B cell (primary cell): ENCODE measurements around the gene GXYLT1. TPM values are rescaled to one million over a fixed set of nuclear protein-coding genes. Genes with fewer than 3 reads are reported as not detected.

ENCODE experiments used
- ATAC-seq: fragments of 200-7000 bp; cut with Tn5 transposase; one replicate; pipeline ENCODE4 v1.10.0; 2021; ENCODE audit warnings: low read depth, mild to moderate bottlenecking, moderate number of reproducible peaks, moderate library complexity
- CTCF ChIA-PET: fragments of 350-600 bp; sonication (Branson Sonifier 250); formaldehyde crosslinking; loops from one replicate; lab custom pipeline; 2021; ENCODE audit warnings: antibody characterized with exemption, inconsistent platforms; lab: Charles Lee
- POLR2A ChIA-PET: fragments of 350-600 bp; sonication (Branson Sonifier 250); formaldehyde crosslinking; loops from one replicate; lab custom pipeline; 2021; ENCODE audit warnings: antibody characterized with exemption; lab: Charles Lee
- DNase-seq: peaks from one replicate; pipeline ENCODE4 v3.0.0; 2013
- H2AFZ ChIP-seq: 2 replicates; pipeline ENCODE4 v1.6.1; 2012; ENCODE audit warnings: mild to moderate bottlenecking, low read depth, low read length; ENCODE audit not compliant: insufficient read depth, poor library complexity, severe bottlenecking
- H3K27ac ChIP-seq, 2 donors: 1 replicate in 1 of 2; 2 replicates in 1 of 2; pipeline ENCODE4 v1.5.1; 2012 to 2013; ENCODE audit warnings: low read length in 2 of 2, mild to moderate bottlenecking in 2 of 2, moderate library complexity in 1 of 2
- H3K27me3 ChIP-seq, 4 experiments: fragments of 200-600 bp in 1 of 4; sonication (generic) in 1 of 4; replicated peaks in 1 of 4; 1 replicate in 2 of 4; 2 replicates in 2 of 4; pipeline versions ENCODE4 v1.6.1 to v1.7.0; 2013 to 2016; ENCODE audit warnings: low read length in 3 of 4, mild to moderate bottlenecking in 2 of 4, mixed read lengths in 1 of 4, moderate library complexity in 1 of 4; ENCODE audit not compliant: insufficient read depth in 4 of 4, control insufficient read depth in 3 of 4; ENCODE audit errors: control extremely low read depth in 1 of 4
- H3K36me3 ChIP-seq, 2 experiments: replicated peaks in 1 of 2; 1 replicate in 1 of 2; 2 replicates in 1 of 2; pipeline versions ENCODE4 v1.6.1 to v1.7.1; 2013; ENCODE audit warnings: low read length in 1 of 2; ENCODE audit not compliant: insufficient read depth in 2 of 2, control insufficient read depth in 1 of 2; ENCODE audit errors: control extremely low read depth in 1 of 2, extremely low read depth in 1 of 2
- H3K4me1 ChIP-seq, 2 donors: fragments of 200-600 bp in 1 of 2; sonication (generic) in 1 of 2; 1 replicate in 1 of 2; 2 replicates in 1 of 2; pipeline versions ENCODE4 v1.5.1 to v1.6.1; 2013 to 2017; ENCODE audit warnings: low read length in 2 of 2; ENCODE audit not compliant: control insufficient read depth in 2 of 2, insufficient read depth in 2 of 2
- H3K4me2 ChIP-seq: replicated peaks from 2 replicates; pipeline ENCODE3; 2012; ENCODE audit warnings: mild to moderate bottlenecking, low read depth, low read length; ENCODE audit not compliant: poor library complexity, severe bottlenecking
- H3K4me3 ChIP-seq, 5 experiments: fragments of 200-600 bp in 1 of 5; sonication (generic) in 1 of 5; 1 replicate in 3 of 5; 2 replicates in 2 of 5; pipeline versions ENCODE4 v1.5.1 to v1.7.0; 2011 to 2016; ENCODE audit warnings: low read length in 4 of 5, mild to moderate bottlenecking in 4 of 5, low read depth in 2 of 5, control low read depth in 1 of 5, moderate library complexity in 1 of 5; ENCODE audit not compliant: insufficient read depth in 1 of 5; ENCODE audit errors: control extremely low read depth in 1 of 5, extremely low read depth in 1 of 5
- H3K79me2 ChIP-seq: fragments of 200-600 bp; sonication (generic); one replicate; pipeline ENCODE4 v1.6.0; 2016; ENCODE audit warnings: low read length; ENCODE audit not compliant: control insufficient read depth, insufficient read depth
- H3K9ac ChIP-seq: fragments of 200-600 bp; sonication (generic); 2 replicates; pipeline ENCODE4 v1.6.1; 2017; ENCODE audit warnings: mild to moderate bottlenecking, low read length, moderate library complexity
- H3K9me3 ChIP-seq, 3 donors: one replicate each; pipeline versions ENCODE4 v1.6.1 to v1.7.1; 2013; ENCODE audit warnings: low read length in 2 of 3; ENCODE audit not compliant: control insufficient read depth in 2 of 3, insufficient read depth in 1 of 3; ENCODE audit errors: control extremely low read depth in 1 of 3
- H4K20me1 ChIP-seq: 2 replicates; pipeline ENCODE4 v1.6.0; 2012; ENCODE audit warnings: mild to moderate bottlenecking, low read length; ENCODE audit not compliant: insufficient read depth, control insufficient read depth, poor library complexity, severe bottlenecking
- H3K27ac Mint-ChIP-seq: one replicate; pipeline ENCODE4 v1.8.0; 2021; ENCODE audit warnings: mixed read lengths
- H3K27me3 Mint-ChIP-seq: one replicate; pipeline ENCODE4 v1.8.0; 2021; ENCODE audit warnings: mixed read lengths
- H3K4me1 Mint-ChIP-seq: one replicate; pipeline ENCODE4 v1.8.0; 2021; ENCODE audit warnings: mixed read lengths
- H3K4me3 Mint-ChIP-seq: one replicate; pipeline ENCODE4 v1.8.0; 2021; ENCODE audit warnings: mixed read lengths
- H3K9me3 Mint-ChIP-seq: one replicate; pipeline ENCODE4 v1.8.0; 2022; ENCODE audit warnings: mixed read lengths; ENCODE audit not compliant: insufficient read depth
- CTCF ChIP-seq: fragments of 200-600 bp; IDR thresholded peaks from one replicate; pipeline ENCODE4 v1.8.0; 2022; ENCODE audit warnings: antibody characterized with exemption, mild to moderate bottlenecking
- EZH2 ChIP-seq: IDR thresholded peaks from 2 replicates; pipeline ENCODE4 v1.6.1; 2012; ENCODE audit warnings: borderline replicate concordance, low read depth, mild to moderate bottlenecking, moderate library complexity, low read length; ENCODE audit not compliant: insufficient read depth, poor library complexity, severe bottlenecking
- WGBS: methylation state at CpG from one replicate; pipeline ENCODE4 v1.1.5; 2013; ENCODE audit warnings: missing lambda C conversion rate; ENCODE audit not compliant: insufficient coverage; 5-methylcytosine and 5-hydroxymethylcytosine counted together
- intact Hi-C: fragments of 100-400 bp; cut with micrococcal nuclease; formaldehyde crosslinking; loops from one replicate; pipeline ENCODE4 v1.10.0; 2022
- polyA plus RNA-seq: library from polyadenylated mRNA; depleted of rRNA; stranded (reverse); fragments of >200 nt; gene quantifications from 2 replicates; pipeline ENCODE4 v1.2.3, GENCODE V29; 2012
- total RNA-seq, 2 donors: library from RNA; stranded (reverse); fragments of 120-200 nt in 1 of 2; gene quantifications; 1 replicate in 1 of 2; 2 replicates in 1 of 2; pipeline versions ENCODE4 v1.2.3 to v1.2.4, GENCODE V29; 2013 to 2022

Gene GXYLT1
- total and polyA plus RNA-seq, 2 donors (not counting 1 experiment from before 2014, with no cell fraction given): 2.0 to 9.4 TPM

GRCh38 chr12:42141981-42142606, 2.6 kb downstream of the GXYLT1 start:
- TF ChIP-seq EZH2 (no peak), CTCF (no peak)
- Histone ChIP-seq H3K27ac (no peak overlapping the region), H3K4me3 (no peak overlapping the region), H3K4me1 (peaks cover 21 to 27% of the 10 kb centered on the region in 2 donors), H4K20me1 (no peaks in the 10 kb centered on the region), H2AFZ (no peak overlapping the region), H3K27me3 (no peaks in the 10 kb centered on the region), H3K36me3 (no peaks in the 10 kb centered on the region), H3K79me2 (peaks cover 67% of the 10 kb centered on the region), H3K9me3 (no peaks in the 10 kb centered on the region), H3K9ac (no peak overlapping the region), H3K4me2 (no peak overlapping the region)
- CTCF ChIA-PET: interaction anchor here (0.7 kb wide), 1 partner anchor 1989 kb away, joined by 3 read pairs; no protein-coding TSS in a partner anchor
- no peaks in the 10 kb centered on the region for H3K9me3 Mint-ChIP-seq
- no CpG with 5 or more reads among the region's 3 CpGs for WGBS
- no peak overlapping the region for H3K4me3 Mint-ChIP-seq
- no peak overlapping the region for H3K27ac Mint-ChIP-seq
- H3K27me3 Mint-ChIP-seq: no peaks in the 10 kb centered on the region
- intact Hi-C loops: loop anchor here (5.0 to 10.0 kb wide), 3 partner anchors 45 to 1693 kb away; partner anchors contain the start of gene TMEM117
- H3K4me1 Mint-ChIP-seq: peaks cover 48% of the 10 kb centered on the region
- POLR2A ChIA-PET: interaction anchor here (0.7 kb wide), 2 partner anchors 189 to 224 kb away, joined by 3 to 4 read pairs; no protein-coding TSS in a partner anchor
- ATAC-seq (no peak), DNase-seq (no peak)

DNA sequence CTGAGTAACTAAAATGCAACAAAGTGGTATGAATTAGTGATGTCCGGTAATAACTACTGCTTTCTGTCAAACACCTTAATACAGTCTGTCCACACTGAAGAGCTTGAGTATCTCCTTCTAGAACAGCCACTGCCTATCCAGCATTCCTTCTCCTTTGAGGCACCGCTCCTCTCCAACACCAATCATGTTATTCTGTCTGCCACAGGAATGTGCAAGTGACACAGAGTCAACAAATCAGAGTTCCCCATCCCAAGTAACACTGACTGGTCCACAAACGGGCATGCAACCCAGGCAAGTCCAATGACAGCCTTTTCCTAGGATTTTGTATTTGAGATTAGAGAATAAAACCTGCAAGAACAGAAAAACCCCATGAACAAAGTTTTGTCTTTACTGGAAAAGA, 3.8 kb downstream of the GXYLT1 start:
- peaks cover 79% of the 10 kb centered on the region for H3K79me2 ChIP-seq
- intact Hi-C loops: loop anchor here (5.0 to 10.0 kb wide), 3 partner anchors 44 to 1694 kb away; partner anchors contain the start of gene TMEM117
- H3K27ac ChIP-seq: peak overlapping the region in 1 of 2 donors; percentile 7
- TF ChIP-seq CTCF: no peak
- TF ChIP-seq EZH2: no peak
- no peak overlapping the region for H3K4me3 Mint-ChIP-seq
- WGBS: 100% methylated on average over 1 of the region's 3 CpGs
- H3K4me3 ChIP-seq: no peak overlapping the region
- peaks cover 20 to 27% of the 10 kb centered on the region in 2 donors for H3K4me1 ChIP-seq
- H3K9me3 ChIP-seq: no peaks in the 10 kb centered on the region
- H3K9me3 Mint-ChIP-seq: no peaks in the 10 kb centered on the region
- peaks cover 10% of the 10 kb centered on the region for H4K20me1 ChIP-seq
- H3K27me3 Mint-ChIP-seq: no peaks in the 10 kb centered on the region
- ATAC-seq (no peak), DNase-seq (no peak)
- ChIA-PET POLR2A (no interaction called here), CTCF (interaction anchor here (0.7 kb wide), 1 partner anchor 1549 kb away, joined by 3 read pairs; no protein-coding TSS in a partner anchor)
- no peaks in the 10 kb centered on the region for H3K27me3 ChIP-seq
- no peaks in the 10 kb centered on the region for H3K36me3 ChIP-seq
- H3K4me2 ChIP-seq: no peak overlapping the region
- H3K9ac ChIP-seq: no peak overlapping the region
- no peak overlapping the region for H3K27ac Mint-ChIP-seq
- peaks cover 51% of the 10 kb centered on the region for H3K4me1 Mint-ChIP-seq
- H2AFZ ChIP-seq: no peak overlapping the region
